HepG2 (cell line): ENCODE measurements around the gene TNFAIP2. TPM values are rescaled to one million over a fixed set of nuclear protein-coding genes. Genes with fewer than 3 reads are reported as not detected.
"Not testable (repeated sequence)": the region's sequence is repeated elsewhere in the genome, so short reads cannot be mapped to it uniquely, and the experiment has no call there.

ENCODE experiments used
- ATAC-seq: fragments of 200-7000 bp; cut with Tn5 transposase; 3 replicates; pipeline ENCODE4 v1.9.1; 2020; ENCODE audit warnings: mild to moderate bottlenecking, moderate library complexity
- BruUV-seq: library from RNA; stranded (reverse); fragments of 400-500 nt; replicated peaks from 2 replicates; lab custom pipeline; 2021; lab: Mats Ljungman, UMichigan
- CTCF ChIA-PET: fragments of 300-600 bp; formaldehyde crosslinking; extraction: SDS; loops from one replicate; lab custom pipeline; 2021; ENCODE audit warnings: low total read pairs, inconsistent platforms, low intra/inter-chr PET ratio; lab: Yijun Ruan, JAX
- POLR2A ChIA-PET: fragments of 350-600 bp; sonication (Branson Sonifier 250); formaldehyde crosslinking; loops from one replicate; lab custom pipeline; 2020; ENCODE audit warnings: antibody characterized with exemption, inconsistent platforms; lab: Yijun Ruan, JAX
- DNase-seq: peaks from one replicate; pipeline ENCODE4 v3.0.0-alpha.2; 2015; ENCODE audit warnings: low spot score
- FAIRE-seq: peaks from 3 replicates; lab custom pipeline; 2011; peaks lifted over from hg19 to GRCh38; lab: Jason Lieb, UNC
- H2AFZ ChIP-seq: one replicate; pipeline ENCODE4 v1.6.1; 2011; ENCODE audit warnings: low read length, inconsistent platforms
- H3K27ac ChIP-seq: fragments of 300-600 bp; 3 replicates; pipeline ENCODE4 v1.8.0; 2011; ENCODE audit warnings: mixed run types, mild to moderate bottlenecking, mixed read lengths, low read length, inconsistent platforms; ENCODE audit not compliant: insufficient read depth; ENCODE audit errors: extremely low read length
- H3K27me3 ChIP-seq, 2 experiments: fragments of 200-600 bp in 1 of 2; 2 replicates in 1 of 2; 3 replicates in 1 of 2; pipeline versions ENCODE4 v1.6.0 to v1.8.0; 2011; ENCODE audit warnings: low read length in 2 of 2, mild to moderate bottlenecking in 2 of 2, moderate library complexity in 2 of 2, inconsistent platforms in 1 of 2; ENCODE audit not compliant: insufficient read depth in 2 of 2, control insufficient read depth in 1 of 2
- H3K36me3 ChIP-seq, 2 experiments: fragments of 200-600 bp in 1 of 2; replicated peaks in 1 of 2; 2 replicates in 1 of 2; 3 replicates in 1 of 2; pipeline versions ENCODE4 v1.5.1 to v1.8.0; 2011; ENCODE audit warnings: low read length in 2 of 2, inconsistent platforms in 1 of 2; ENCODE audit not compliant: insufficient read depth in 2 of 2, control insufficient read depth in 1 of 2
- H3K4me1 ChIP-seq: 2 replicates; pipeline ENCODE4 v1.5.1; 2012; ENCODE audit warnings: low read length, inconsistent platforms; ENCODE audit not compliant: insufficient read depth
- H3K4me2 ChIP-seq: 2 replicates; pipeline ENCODE4 v1.6.0; 2011; ENCODE audit warnings: low read depth, low read length, inconsistent platforms
- H3K4me3 ChIP-seq, 3 experiments: fragments of 200-600 bp in 1 of 3; sonication (generic), shearing (Covaris generic) in 1 of 3; replicated peaks in 1 of 3; 2 replicates each; pipeline ENCODE4 v1.5.1; 2011 to 2016; ENCODE audit warnings: low read length in 3 of 3, inconsistent platforms in 2 of 3, low read depth in 2 of 3, mild to moderate bottlenecking in 2 of 3, control low read depth in 1 of 3, mixed read lengths in 1 of 3; ENCODE audit not compliant: insufficient read depth in 1 of 3
- H3K79me2 ChIP-seq: one replicate; pipeline ENCODE4 v1.6.1; 2011; ENCODE audit warnings: low read length, inconsistent platforms; ENCODE audit not compliant: insufficient read depth
- H3K9ac ChIP-seq: 2 replicates; pipeline ENCODE4 v1.6.0; 2011; ENCODE audit warnings: mild to moderate bottlenecking, low read depth, low read length, inconsistent platforms; ENCODE audit not compliant: insufficient read depth
- H3K9me3 ChIP-seq: 2 replicates; pipeline ENCODE4 v1.5.1; 2012; ENCODE audit warnings: mild to moderate bottlenecking, low read length
- H4K20me1 ChIP-seq: 2 replicates; pipeline ENCODE4 v1.6.0; 2011; ENCODE audit warnings: inconsistent platforms, mild to moderate bottlenecking, low read length, moderate library complexity; ENCODE audit not compliant: insufficient read depth
- ARNT2 ChIP-seq: sonication (generic); formaldehyde crosslinking; IDR thresholded peaks from 2 replicates; pipeline ENCODE4 v1.8.0; 2022; ENCODE audit warnings: mild to moderate bottlenecking, low read depth, missing genetic modification reagents, moderate library complexity
- HIVEP1 ChIP-seq: sonication (generic); formaldehyde crosslinking; IDR thresholded peaks from 2 replicates; pipeline ENCODE4 v1.4.0; 2020; ENCODE audit warnings: mild to moderate bottlenecking, missing genetic modification reagents
- SALL1 ChIP-seq: sonication (generic); formaldehyde crosslinking; IDR thresholded peaks from 2 replicates; pipeline ENCODE4 v1.8.0; 2022; ENCODE audit warnings: mild to moderate bottlenecking, missing genetic modification reagents
- SRSF4 ChIP-seq: fragments of 200-400 bp; formaldehyde crosslinking; IDR thresholded peaks from one replicate; pipeline ENCODE4 v1.6.1; 2018; ENCODE audit warnings: mild to moderate bottlenecking, low read depth, low read length, moderate library complexity; ENCODE audit not compliant: poor library complexity, severe bottlenecking
- ZNF343 ChIP-seq: sonication (generic); formaldehyde crosslinking; IDR thresholded peaks from 2 replicates; pipeline ENCODE4 v1.4.0; 2020; ENCODE audit warnings: mild to moderate bottlenecking, missing genetic modification reagents
- WGBS: methylation state at CpG from one replicate; pipeline ENCODE4 v1.1.6; 2017; ENCODE audit warnings: low lambda C conversion rate; 5-methylcytosine and 5-hydroxymethylcytosine counted together
- in situ Hi-C: cut with HindIII; loops from 2 replicates; pipeline ENCODE4 v1.10.0; 2017; ENCODE audit warnings: low pct_unique_long_range_greater_than_20kb; ENCODE audit not compliant: extremely low pct_ligation_motif_present
- intact Hi-C: fragments of 100-400 bp; cut with micrococcal nuclease; formaldehyde crosslinking; loops from one replicate; pipeline ENCODE4 v1.10.0; 2022; ENCODE audit not compliant: unreplicated experiment
- polyA plus RNA-seq, 8 experiments: library from polyadenylated mRNA; depleted of rRNA in 3 of 8; stranded (reverse) in 7 of 8; unstranded in 1 of 8; fragments of >200 nt; fragmentation: Illumina TruSeq in 4 of 8; extraction: Trizol in 4 of 8; gene quantifications; 2 replicates each; pipeline versions ENCODE4 v1.2.1 to v1.2.3, GENCODE V29; 2011 to 2016; ENCODE audit warnings: low read depth in 4 of 8, missing spikeins in 1 of 8, mixed read lengths in 1 of 8; ENCODE audit not compliant: insufficient read depth in 1 of 8
- total RNA-seq, 5 experiments: library from RNA; depleted of rRNA; stranded (reverse); fragments of >200 nt; fragmentation: Illumina TruSeq; extraction: Trizol; gene quantifications; 2 replicates each; pipeline ENCODE4 v1.2.3, GENCODE V29; 2016; ENCODE audit warnings: low read depth in 1 of 5

The TNFAIP2 gene
- total and polyA plus RNA-seq, 2 of the 13 experiments (the other 11 are each of a cell fraction or from before 2014, with no cell fraction given), result 0.46 to 1.5 TPM

DNA sequence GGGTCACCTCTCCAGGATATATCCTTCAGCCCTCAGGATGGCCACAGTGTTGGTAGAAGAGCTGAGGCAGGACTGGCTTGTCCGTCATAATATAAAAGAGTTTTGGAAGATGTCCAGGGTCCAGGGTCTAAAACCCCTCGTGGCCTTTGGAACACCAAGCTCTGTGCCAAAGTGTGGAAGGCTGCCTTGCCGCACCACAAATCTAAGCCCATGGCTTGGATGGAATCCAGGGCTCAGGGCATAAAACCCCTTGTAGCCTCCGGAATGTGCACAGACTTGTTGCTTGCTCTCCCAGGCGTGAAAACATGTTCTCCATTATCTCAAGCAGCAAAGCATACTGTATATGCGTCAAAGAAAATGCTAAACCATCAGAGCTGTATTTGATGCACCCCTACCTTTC lies 46.7 kb downstream of the TNFAIP2 start:
- peaks cover 1 to 12% of the 10 kb centered on the region in 2 experiments; a peak in 2 of 5 replicates for H3K27me3 ChIP-seq
- no peaks in the 10 kb centered on the region for H4K20me1 ChIP-seq
- intact Hi-C loops, result no loop called here
- ChIA-PET POLR2A (no interaction called here), CTCF (no interaction called here)
- TF ChIP-seq ZNF343 (no peak), SALL1 (CRISPR knock-in tag) (peak; percentile 20; the same call in 1 of the 2 replicates), ARNT2 (CRISPR knock-in tag) (no peak), SRSF4 (no peak), HIVEP1 (no peak)
- no peaks in the 10 kb centered on the region for H3K36me3 ChIP-seq
- no peak overlapping the region for H3K9ac ChIP-seq
- FAIRE-seq (no peak), ATAC-seq (no peak), DNase-seq (no peak)
- H3K4me3 ChIP-seq, result no peak overlapping the region
- H2AFZ ChIP-seq, result no peak overlapping the region
- H3K9me3 ChIP-seq, result no peaks in the 10 kb centered on the region; the same call in 1 of the 2 replicates
- H3K79me2 ChIP-seq, result no peaks in the 10 kb centered on the region
- in situ Hi-C loops, result no loop called here
- H3K27ac ChIP-seq, result no peak overlapping the region
- H3K4me1 ChIP-seq, result peaks cover 11% of the 10 kb centered on the region; the same call in 1 of the 2 replicates
- 0% methylated on average over 2 of the region's 6 CpGs for WGBS
- no peak overlapping the region; the same call in 1 of the 2 replicates for H3K4me2 ChIP-seq
- BruUV-seq, result no TSS peak

DNA sequence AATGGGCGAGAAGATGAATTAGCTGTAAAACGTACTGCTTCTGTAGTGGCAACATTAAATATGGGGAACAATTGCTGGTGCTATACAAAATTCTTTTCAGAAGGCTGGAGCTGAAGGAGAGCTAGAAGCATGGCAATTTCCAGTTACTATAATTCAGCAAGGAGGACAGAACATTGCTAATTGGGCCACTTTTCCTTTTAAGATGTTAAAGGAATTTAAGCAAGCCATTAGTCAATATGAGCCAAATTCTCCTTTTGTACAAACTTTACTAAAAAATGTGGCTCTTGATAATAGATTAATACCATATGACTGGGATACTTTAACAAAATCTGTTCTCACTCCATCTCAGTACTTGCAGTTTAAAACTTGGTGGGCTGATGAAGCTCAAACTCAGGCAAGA lies 47.9 kb downstream of the TNFAIP2 start:
- WGBS, result 45% methylated on average over 2 of the region's 2 CpGs
- BruUV-seq, H3K36me3 ChIP-seq, intact Hi-C loops, FAIRE-seq, POLR2A ChIA-PET, DNase-seq, H3K27ac ChIP-seq, H3K79me2 ChIP-seq, in situ Hi-C loops, H3K4me3 ChIP-seq, H3K9ac ChIP-seq, H3K4me2 ChIP-seq, CTCF ChIA-PET, H4K20me1 ChIP-seq, H2AFZ ChIP-seq, ATAC-seq, H3K9me3 ChIP-seq, H3K27me3 ChIP-seq: not testable (repeated sequence)
- H3K4me1 ChIP-seq, result peaks cover 19% of the 10 kb centered on the region
